DOHH2 (cell line): ENCODE data around the gene SSC5D.

Experiments used
- H3F3A ChIP-seq: fragments of 200-600 bp; sonication (generic), shearing (Covaris generic); 2 replicates; pipeline ENCODE4 v1.6.0; 2016; ENCODE audit warnings: antibody characterized with exemption, mild to moderate bottlenecking; ENCODE audit not compliant: control insufficient read depth, insufficient read depth
- H3K27ac ChIP-seq: fragments of 200-600 bp; sonication (generic); 2 replicates; pipeline ENCODE4 v1.5.1; 2014; ENCODE audit warnings: low read depth, mild to moderate bottlenecking, low read length, moderate library complexity
- H3K27me3 ChIP-seq: fragments of 200-600 bp; sonication (generic); 2 replicates; pipeline ENCODE4 v1.6.1; 2014; ENCODE audit warnings: mild to moderate bottlenecking, low read length, mixed read lengths; ENCODE audit not compliant: control insufficient read depth
- H3K36me3 ChIP-seq: fragments of 200-600 bp; sonication (generic); 2 replicates; pipeline ENCODE4 v1.6.1; 2014; ENCODE audit warnings: mild to moderate bottlenecking, low read length, moderate library complexity, mixed read lengths; ENCODE audit not compliant: control insufficient read depth
- H3K4me1 ChIP-seq: fragments of 200-600 bp; sonication (generic); 2 replicates; pipeline ENCODE4 v1.6.1; 2014; ENCODE audit warnings: mild to moderate bottlenecking, low read length, mixed read lengths; ENCODE audit not compliant: control insufficient read depth
- H3K4me2 ChIP-seq: fragments of 200-600 bp; sonication (generic); 2 replicates; pipeline ENCODE4 v1.6.0; 2014; ENCODE audit warnings: mild to moderate bottlenecking, low read length, moderate library complexity
- H3K4me3 ChIP-seq: fragments of 200-600 bp; sonication (generic); 2 replicates; pipeline ENCODE4 v1.5.1; 2014; ENCODE audit warnings: mild to moderate bottlenecking, low read length, mixed read lengths
- H3K79me2 ChIP-seq: fragments of 200-600 bp; sonication (generic); 2 replicates; pipeline ENCODE4 v1.6.1; 2014; ENCODE audit warnings: mild to moderate bottlenecking, low read length, mixed read lengths; ENCODE audit not compliant: control insufficient read depth
- H3K9me2 ChIP-seq: fragments of 200-600 bp; sonication (generic); replicated peaks from 2 replicates; pipeline ENCODE4 v1.6.1; 2014; ENCODE audit warnings: mild to moderate bottlenecking, low read length, mixed read lengths; ENCODE audit not compliant: control insufficient read depth
- H3K9me3 ChIP-seq: fragments of 200-600 bp; sonication (generic); 2 replicates; pipeline ENCODE4 v1.6.1; 2014; ENCODE audit warnings: antibody characterized with exemption, low read length, mixed read lengths; ENCODE audit not compliant: control insufficient read depth, insufficient read depth
- H4K20me1 ChIP-seq: fragments of 200-600 bp; sonication (generic); 2 replicates; pipeline ENCODE4 v1.6.0; 2014; ENCODE audit warnings: low read depth, mild to moderate bottlenecking, antibody characterized with exemption, low read length, moderate library complexity; ENCODE audit not compliant: control insufficient read depth, insufficient read depth
- CTCF ChIP-seq: fragments of 200-600 bp; sonication (generic); IDR thresholded peaks from one replicate; pipeline ENCODE4 v1.5.1; 2014; ENCODE audit warnings: antibody characterized with exemption, mild to moderate bottlenecking, low read depth, low read length; ENCODE audit not compliant: poor library complexity, severe bottlenecking
- EZH2phosphoT487 ChIP-seq: fragments of 200-600 bp; sonication (generic); IDR thresholded peaks from 2 replicates; pipeline ENCODE4 v1.6.1; 2017; ENCODE audit warnings: borderline replicate concordance, mild to moderate bottlenecking, antibody characterized with exemption, low read length, moderate library complexity, mixed read lengths

The SSC5D gene

GRCh38 chr19:55508120-55508519 lies 19.9 kb downstream of the SSC5D start:
- Histone ChIP-seq H3K27ac (no peak overlapping the region), H3K4me1 (peaks cover 8% of the 10 kb centered on the region), H3K4me2 (no peak overlapping the region), H3K27me3 (peaks cover 3% of the 10 kb centered on the region; the same call in 1 of the 2 replicates), H3K9me2 (no peaks in the 10 kb centered on the region), H3K79me2 (no peaks in the 10 kb centered on the region), H3F3A (no peaks in the 10 kb centered on the region), H3K36me3 (no peaks in the 10 kb centered on the region), H3K4me3 (no peak overlapping the region), H3K9me3 (peaks cover 4% of the 10 kb centered on the region), H4K20me1 (no peaks in the 10 kb centered on the region)
- TF ChIP-seq CTCF = no peak
- TF ChIP-seq EZH2phosphoT487 = no peak

GRCh38 chr19:55516878-55517620 lies 28.8 kb downstream of the SSC5D start:
- TF ChIP-seq EZH2phosphoT487 (no peak), CTCF (peak; percentile 85)
- Histone ChIP-seq H3K4me3 (peak overlapping the region; percentile 74), H3K9me3 (no peaks in the 10 kb centered on the region), H3K36me3 (no peaks in the 10 kb centered on the region), H3K4me2 (peak overlapping the region; percentile 95), H3K9me2 (no peaks in the 10 kb centered on the region), H3K79me2 (no peaks in the 10 kb centered on the region), H4K20me1 (no peaks in the 10 kb centered on the region), H3K27ac (no peak overlapping the region), H3K4me1 (peaks cover 11% of the 10 kb centered on the region), H3F3A (no peaks in the 10 kb centered on the region), H3K27me3 (no peaks in the 10 kb centered on the region)

- H3K27ac ChIP-seq = no peak overlapping the region
- no peak overlapping the region for H3K4me3 ChIP-seq
- no peaks in the 10 kb centered on the region for H3K9me3 ChIP-seq
- no peaks in the 10 kb centered on the region for H3K27me3 ChIP-seq
- no peaks in the 10 kb centered on the region for H3F3A ChIP-seq
- peaks cover 11% of the 10 kb centered on the region for H3K4me1 ChIP-seq
- no peak for TF ChIP-seq EZH2phosphoT487
- TF ChIP-seq CTCF = no peak
- H3K9me2 ChIP-seq = no peaks in the 10 kb centered on the region
- H4K20me1 ChIP-seq = no peaks in the 10 kb centered on the region
- no peak overlapping the region for H3K4me2 ChIP-seq
- H3K36me3 ChIP-seq = no peaks in the 10 kb centered on the region
- no peaks in the 10 kb centered on the region for H3K79me2 ChIP-seq
These were observed 31.4 kb downstream of the SSC5D start for GRCh38 chr19:55519451-55520311.
